SK-N-MC (cell line): ENCODE data around the gene MRC1.

Experiments
- EZH2 ChIP-seq: fragments of 200-600 bp; sonication (generic); IDR thresholded peaks from one replicate; pipeline ENCODE4 v1.6.1; 2017; ENCODE audit warnings: antibody characterized with exemption
- POLR2AphosphoS5 ChIP-seq: IDR thresholded peaks from 2 replicates; pipeline ENCODE4 v1.6.1; 2012; ENCODE audit warnings: mild to moderate bottlenecking, low read depth, low read length, borderline replicate concordance

- TF ChIP-seq EZH2 (no peak), POLR2AphosphoS5 (no peak)
These were observed 38.6 kb downstream of the MRC1 start for GRCh38 chr10:17847585-17848296.
